Activated CD4-positive, CD25-positive, alpha-beta regulatory T cell treated with anti-CD3 and anti-CD28 coated beads, Interleukin-2, amount 50 U/mL, for 16 hours (primary cell): ENCODE results near the gene DDX24.

Experiments used
- DNase-seq: peaks from one replicate; pipeline ENCODE4 v3.0.0-alpha.2; 2020; ENCODE audit warnings: low read depth, low spot score

The DDX24 gene, protein sequence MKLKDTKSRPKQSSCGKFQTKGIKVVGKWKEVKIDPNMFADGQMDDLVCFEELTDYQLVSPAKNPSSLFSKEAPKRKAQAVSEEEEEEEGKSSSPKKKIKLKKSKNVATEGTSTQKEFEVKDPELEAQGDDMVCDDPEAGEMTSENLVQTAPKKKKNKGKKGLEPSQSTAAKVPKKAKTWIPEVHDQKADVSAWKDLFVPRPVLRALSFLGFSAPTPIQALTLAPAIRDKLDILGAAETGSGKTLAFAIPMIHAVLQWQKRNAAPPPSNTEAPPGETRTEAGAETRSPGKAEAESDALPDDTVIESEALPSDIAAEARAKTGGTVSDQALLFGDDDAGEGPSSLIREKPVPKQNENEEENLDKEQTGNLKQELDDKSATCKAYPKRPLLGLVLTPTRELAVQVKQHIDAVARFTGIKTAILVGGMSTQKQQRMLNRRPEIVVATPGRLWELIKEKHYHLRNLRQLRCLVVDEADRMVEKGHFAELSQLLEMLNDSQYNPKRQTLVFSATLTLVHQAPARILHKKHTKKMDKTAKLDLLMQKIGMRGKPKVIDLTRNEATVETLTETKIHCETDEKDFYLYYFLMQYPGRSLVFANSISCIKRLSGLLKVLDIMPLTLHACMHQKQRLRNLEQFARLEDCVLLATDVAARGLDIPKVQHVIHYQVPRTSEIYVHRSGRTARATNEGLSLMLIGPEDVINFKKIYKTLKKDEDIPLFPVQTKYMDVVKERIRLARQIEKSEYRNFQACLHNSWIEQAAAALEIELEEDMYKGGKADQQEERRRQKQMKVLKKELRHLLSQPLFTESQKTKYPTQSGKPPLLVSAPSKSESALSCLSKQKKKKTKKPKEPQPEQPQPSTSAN

DNA sequence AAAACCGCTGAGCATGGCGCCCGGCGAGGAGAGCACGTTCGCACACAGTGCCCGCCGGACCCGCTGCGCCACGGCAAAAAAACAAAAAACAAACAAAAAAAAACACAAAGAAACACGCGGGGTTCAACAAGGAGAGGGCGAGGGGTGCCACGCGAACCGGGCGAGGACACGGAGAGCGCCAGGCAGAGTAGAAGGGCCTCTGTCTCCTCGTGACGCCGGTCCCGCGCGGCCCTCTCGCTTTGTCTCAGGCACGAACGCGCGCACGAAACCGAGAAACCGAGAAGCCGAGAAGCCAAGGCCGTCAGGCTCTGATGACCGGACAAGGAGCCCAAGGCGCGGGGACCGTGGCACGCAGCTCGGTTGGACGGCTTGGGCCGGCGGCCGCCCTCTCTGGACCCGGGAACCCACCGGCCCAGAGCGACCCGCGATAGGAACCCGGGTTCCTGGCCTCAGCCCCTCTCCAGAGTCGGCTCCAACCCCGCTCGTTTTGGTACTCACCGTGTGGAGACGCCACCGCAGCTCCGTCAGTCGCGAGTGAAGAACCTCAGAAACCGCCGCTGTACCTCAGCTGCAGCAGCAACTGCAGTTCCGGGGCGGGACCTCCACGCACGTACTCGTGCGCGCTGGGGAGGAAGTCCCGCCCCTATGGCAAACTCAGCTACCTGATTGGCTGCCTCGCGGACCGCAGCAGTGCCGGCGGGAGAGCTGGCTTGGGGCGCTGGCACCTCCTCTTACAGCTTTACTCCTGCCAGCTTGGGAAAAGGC lies at the start of gene DDX24, which contains the start of gene IFI27L1:
Gene DDX24 (minus strand): TSS at position 582 of the 765 bp plus-strand sequence. CDS start 1,460 bp downstream, outside the sequence.
Gene IFI27L1 (plus strand): TSS at position 690 of the 765 bp plus-strand sequence. CDS start 15,628 bp downstream, outside the sequence.
- DNase-seq = peak; percentile 89

DNA sequence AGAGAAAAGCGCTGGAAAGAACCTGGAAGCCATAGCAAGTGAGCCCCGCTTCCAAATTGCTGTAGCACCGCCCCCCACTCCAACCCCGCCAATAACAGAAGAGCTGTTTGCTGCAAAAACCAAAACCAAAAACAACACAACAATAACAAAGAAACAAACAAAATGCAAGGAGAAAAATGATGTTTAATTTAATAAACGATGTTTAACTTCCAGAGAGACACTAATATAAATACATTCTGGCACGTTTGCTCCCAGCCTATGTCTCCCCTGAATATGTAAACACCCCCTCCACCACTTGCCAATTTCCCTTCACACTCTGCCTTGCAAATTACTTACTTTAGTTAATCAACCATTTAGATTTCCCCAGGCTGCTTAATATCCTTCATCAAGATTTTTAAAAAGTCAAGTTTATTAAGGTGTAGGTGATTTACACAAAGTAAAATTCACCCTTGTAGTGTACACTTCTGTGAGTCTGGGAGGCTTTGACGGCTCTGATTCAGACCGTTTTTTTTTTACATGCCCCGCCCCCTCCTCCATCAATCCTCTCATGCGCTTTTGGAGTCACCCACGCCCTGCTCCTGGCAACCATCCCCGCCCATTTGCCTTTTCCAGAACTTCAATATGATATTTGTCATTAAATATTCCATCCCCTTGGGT lies 48.9 kb upstream of the DDX24 start:
- DNase-seq = no peak

DNA sequence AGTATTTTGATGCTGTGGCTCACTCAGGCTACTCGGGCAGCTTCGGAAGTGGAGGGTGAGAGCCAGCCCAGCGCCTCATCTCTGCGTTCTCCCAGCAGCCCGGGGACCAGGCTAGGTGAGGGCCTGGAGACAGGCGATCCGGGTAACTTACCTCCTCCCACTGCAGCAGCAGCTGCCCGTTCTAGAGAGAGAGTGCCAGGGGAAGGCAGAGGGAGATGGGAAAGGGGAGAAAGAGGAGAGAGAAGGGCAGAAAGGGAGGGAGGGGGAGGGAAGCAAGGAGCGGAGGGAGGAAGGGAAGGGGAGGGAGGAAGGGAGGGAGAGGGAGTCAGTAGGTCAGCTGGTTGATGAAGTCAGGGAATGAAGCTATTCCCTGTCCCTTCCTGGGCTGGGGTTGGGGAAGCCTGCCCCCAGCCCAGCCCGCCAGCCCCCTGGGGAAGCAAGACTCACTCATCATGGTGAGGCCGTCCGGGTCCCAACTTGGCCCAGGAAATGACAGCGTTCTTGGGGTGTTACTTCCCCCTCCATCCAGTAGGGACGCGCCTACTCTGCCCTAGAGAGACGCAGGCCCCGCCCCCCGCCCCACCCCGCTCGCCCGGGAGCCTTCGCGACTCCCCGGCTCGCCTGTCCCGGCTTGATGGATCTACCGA lies 48.2 kb upstream of the DDX24 start, which contains the start of gene IFI27L2:
Gene IFI27L2 (minus strand): TSS at position 494 of the 647 bp plus-strand sequence. CDS start 40 bp downstream, at position 454.
- peak; percentile 31 for DNase-seq

- no peak for DNase-seq
These were observed 47.3 kb upstream of the DDX24 start for GRCh38 chr14:94128216-94128839.

GRCh38 chr14:94127330-94127729 lies 46.3 kb upstream of the DDX24 start:
- no peak for DNase-seq

GRCh38 chr14:94126800-94127199 lies 45.8 kb upstream of the DDX24 start:
- DNase-seq = no peak

DNA sequence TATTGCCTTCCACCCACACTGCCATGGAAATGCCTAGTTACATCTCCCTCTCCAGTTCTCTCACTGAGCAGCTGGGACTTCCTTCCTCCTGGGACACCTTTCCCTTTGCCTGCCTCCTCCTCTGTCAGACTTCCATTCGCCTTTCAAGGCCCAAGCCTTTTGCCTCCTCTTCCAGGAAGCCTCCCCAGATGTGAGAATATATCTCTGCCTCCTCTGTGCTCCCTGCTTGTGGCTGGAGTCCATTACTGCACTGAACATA lies 45.3 kb upstream of the DDX24 start:
- DNase-seq = no peak

GRCh38 chr14:94125659-94126418 lies 44.8 kb upstream of the DDX24 start:
- no peak for DNase-seq

- no peak for DNase-seq
These were observed 43.8 kb upstream of the DDX24 start for GRCh38 chr14:94124582-94125377.

- DNase-seq = no peak
These were observed 42.9 kb upstream of the DDX24 start for GRCh38 chr14:94123868-94124267.

GRCh38 chr14:94123296-94123695 lies 42.3 kb upstream of the DDX24 start:
- DNase-seq = no peak

DNA sequence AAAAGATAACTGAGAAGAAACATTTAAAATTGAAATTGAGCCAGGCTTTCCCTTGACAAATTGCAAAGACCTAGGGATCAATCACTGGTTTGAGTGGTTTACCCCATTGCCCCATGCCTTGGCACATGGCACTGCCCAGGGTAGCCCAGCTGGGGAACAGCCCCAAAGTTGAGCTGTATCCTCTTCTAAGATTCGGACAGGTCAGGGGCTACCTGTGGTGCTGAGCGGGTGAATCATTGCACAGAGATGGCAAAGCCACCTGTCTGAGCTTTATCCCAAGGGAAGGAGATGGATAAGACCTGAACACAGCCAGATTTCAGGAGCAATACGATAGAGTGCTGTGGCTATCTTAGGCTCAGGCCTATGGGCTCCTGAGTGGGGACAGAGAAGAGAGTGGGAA lies 41.4 kb upstream of the DDX24 start:
- DNase-seq = no peak

- DNase-seq = no peak
These were observed 40.5 kb upstream of the DDX24 start for GRCh38 chr14:94121485-94121884.

GRCh38 chr14:94120667-94121340 lies 39.8 kb upstream of the DDX24 start:
- no peak for DNase-seq

DNA sequence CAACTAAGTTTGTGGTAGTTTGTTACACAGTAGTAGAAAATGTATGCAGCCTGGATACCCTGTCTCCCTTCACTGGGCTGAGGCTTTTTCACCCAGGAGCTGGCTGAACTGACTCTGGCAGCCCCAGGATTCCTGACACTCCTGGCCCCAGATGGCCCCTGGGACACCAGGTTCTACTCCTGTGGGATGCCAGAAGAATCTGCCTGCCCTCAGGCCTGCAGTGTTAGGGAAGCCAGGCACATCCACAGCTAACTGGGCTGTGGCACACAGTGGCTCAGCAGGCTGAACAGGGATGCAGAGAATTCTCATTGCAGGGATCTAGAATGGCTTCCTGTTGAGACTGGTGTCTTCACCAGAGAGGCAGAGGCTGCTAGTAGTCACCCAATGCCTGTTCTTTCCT lies 38.1 kb upstream of the DDX24 start:
- no peak for DNase-seq

- no peak for DNase-seq
These were observed 36.9 kb upstream of the DDX24 start for GRCh38 chr14:94117856-94118255.

GRCh38 chr14:94116701-94117100 lies 35.7 kb upstream of the DDX24 start:
- DNase-seq = no peak

- DNase-seq = no peak
These were observed 34.6 kb upstream of the DDX24 start for GRCh38 chr14:94115631-94116030.
